SU-DHL-6 (cell line): ENCODE results near the gene CCDC24.

ENCODE experiments used
- EZH2phosphoT487 ChIP-seq: fragments of 200-600 bp; sonication (generic), shearing (Covaris generic); conservative IDR thresholded peaks from 2 replicates; pipeline ENCODE4 v1.6.1; 2018; ENCODE audit warnings: mild to moderate bottlenecking, antibody characterized with exemption, low read length, moderate library complexity, mixed read lengths
- TF ChIP-seq, protein P1 (sequence below): fragments of 200-600 bp; sonication (generic); IDR thresholded peaks from one replicate; pipeline ENCODE4 v1.5.1; 2017; ENCODE audit warnings: antibody characterized with exemption, mild to moderate bottlenecking, low read length, moderate library complexity; ENCODE audit not compliant: insufficient read depth, poor library complexity, severe bottlenecking

DNA sequence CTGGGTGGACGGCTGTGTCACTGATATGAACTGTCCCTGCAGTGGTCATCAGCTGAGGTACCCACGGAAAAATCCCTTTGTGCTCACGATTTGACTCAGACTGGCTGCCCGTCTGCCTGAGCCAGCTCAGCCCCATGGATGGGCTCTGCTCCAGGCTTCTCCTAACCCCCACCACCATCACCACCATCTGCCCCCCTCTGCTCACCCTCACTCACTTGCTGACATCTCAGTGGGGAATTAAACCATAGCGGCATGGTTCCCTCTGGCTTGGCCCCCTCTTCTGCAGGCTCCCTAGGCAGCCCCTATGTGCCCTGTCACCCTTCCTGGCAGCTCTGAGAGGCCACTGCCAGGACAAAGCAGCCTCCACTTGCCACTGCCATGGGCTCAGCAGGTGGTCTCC is 22.6 kb downstream of the CCDC24 start:
- TF ChIP-seq, protein P1, sequence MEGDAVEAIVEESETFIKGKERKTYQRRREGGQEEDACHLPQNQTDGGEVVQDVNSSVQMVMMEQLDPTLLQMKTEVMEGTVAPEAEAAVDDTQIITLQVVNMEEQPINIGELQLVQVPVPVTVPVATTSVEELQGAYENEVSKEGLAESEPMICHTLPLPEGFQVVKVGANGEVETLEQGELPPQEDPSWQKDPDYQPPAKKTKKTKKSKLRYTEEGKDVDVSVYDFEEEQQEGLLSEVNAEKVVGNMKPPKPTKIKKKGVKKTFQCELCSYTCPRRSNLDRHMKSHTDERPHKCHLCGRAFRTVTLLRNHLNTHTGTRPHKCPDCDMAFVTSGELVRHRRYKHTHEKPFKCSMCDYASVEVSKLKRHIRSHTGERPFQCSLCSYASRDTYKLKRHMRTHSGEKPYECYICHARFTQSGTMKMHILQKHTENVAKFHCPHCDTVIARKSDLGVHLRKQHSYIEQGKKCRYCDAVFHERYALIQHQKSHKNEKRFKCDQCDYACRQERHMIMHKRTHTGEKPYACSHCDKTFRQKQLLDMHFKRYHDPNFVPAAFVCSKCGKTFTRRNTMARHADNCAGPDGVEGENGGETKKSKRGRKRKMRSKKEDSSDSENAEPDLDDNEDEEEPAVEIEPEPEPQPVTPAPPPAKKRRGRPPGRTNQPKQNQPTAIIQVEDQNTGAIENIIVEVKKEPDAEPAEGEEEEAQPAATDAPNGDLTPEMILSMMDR: no peak
- TF ChIP-seq EZH2phosphoT487: no peak
